ENCODE measurements around the gene CRYBG1.

The CRYBG1 gene

DNA sequence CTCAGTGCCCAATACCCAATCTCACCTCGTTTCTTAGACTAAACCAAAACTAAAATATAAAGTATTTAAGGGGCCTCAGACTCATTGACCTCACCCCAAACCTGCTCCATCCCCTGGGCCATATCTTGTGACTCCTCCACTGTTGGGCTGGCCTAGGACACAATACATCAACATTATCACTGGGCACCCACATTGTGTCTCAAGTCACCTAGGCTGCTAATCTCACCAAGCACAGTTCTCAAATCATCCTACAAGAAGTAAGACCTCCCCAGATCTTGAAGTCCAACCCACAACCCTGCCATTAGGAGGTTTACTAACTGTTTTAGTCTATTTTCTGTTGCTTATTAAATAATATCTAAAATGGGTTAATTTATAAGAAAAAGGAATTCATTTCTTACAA is 96.2 kb downstream of the CRYBG1 start:
- no peak for DNase-seq (ENCODE audit: low read depth in 2 of 3, low spot score in 2 of 3)

DNA sequence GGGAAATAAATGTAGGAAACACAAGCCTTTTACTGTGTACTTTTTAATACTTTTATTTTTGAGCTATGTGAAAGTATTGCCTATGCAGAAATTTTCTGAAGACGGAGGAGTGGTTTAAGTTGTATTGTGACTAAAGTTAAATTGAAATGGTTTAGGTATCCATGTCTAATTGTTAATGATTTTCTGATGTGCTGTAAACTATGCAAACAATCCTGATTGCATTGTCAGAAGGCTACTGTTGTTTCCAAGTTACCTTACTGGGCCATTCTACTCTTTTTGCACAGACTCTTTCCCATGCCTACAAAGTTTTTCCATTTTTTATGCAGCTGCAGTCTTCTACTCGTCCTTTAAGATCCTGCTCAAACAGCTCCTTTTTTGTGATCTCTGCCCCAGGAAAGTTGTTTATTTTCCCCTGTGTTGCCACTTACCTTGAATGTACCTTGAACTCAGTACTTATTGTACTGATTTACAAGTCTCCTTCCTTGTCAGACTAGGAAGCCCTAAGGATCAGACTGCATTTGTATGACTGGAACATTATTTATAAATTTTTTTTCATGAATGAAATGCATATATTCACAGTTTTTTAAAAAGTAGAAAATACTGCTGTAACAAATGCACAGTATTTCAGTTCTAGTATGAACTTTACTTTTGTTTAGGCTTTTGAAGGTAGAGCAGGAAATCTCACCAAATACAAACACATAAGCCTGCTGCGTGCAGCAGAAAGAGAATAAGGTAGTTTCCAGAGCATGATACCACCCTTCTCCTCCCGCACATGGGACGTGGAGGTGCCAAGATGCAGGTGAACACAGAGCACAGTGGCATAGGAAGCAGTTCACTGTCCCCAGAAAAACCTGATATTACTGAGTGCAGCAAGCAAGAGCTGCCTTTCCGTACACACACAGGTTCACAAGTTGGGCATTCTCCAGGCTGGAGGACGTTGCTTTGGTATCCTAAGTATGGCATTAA is 97.8 kb downstream of the CRYBG1 start:
- DNase-seq (ENCODE audit: low read depth in 2 of 3, low spot score in 2 of 3) = no peak

DNA sequence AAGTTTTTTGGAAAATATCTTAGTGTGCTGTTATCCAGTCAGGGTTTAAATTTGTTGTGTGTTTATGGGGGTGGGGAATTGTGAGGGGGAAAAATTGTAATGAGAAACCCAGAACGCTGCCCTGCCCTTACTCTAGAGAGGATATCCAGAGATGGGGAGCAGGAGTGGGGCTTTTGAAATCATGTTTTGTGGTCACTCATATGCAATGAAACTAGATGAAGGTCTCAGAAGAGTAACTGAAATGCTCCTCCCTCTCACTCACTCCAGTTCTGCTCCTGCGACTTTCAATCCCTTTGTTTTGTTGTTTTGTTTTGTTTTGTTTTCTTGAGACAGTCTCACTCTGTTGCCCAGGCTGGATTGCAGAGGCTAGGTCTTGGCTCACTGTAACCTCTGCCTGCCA is 100.0 kb downstream of the CRYBG1 start:
- no peak for DNase-seq (ENCODE audit: low read depth in 2 of 3, low spot score in 2 of 3)

DNA sequence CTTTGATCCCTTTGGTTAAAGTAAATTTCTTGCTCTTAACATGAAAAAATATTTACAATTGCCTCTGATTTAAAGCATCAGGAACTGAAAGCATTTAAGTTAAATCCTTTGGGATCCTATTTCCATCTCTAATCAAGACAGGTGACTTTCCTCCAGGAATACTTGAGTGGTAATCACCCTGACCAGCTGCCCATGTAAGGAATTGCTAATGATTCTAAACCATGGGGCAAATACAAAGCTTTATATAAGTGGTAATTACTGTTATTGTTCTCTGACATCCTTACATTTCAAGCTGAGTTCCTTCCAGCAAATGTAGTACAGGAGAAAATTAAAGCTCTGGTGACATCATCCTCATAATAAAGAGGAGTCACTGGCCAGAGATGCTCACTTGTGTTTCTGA is 100.6 kb downstream of the CRYBG1 start:
- no peak for DNase-seq (ENCODE audit: low read depth in 2 of 3, low spot score in 2 of 3)

DNA sequence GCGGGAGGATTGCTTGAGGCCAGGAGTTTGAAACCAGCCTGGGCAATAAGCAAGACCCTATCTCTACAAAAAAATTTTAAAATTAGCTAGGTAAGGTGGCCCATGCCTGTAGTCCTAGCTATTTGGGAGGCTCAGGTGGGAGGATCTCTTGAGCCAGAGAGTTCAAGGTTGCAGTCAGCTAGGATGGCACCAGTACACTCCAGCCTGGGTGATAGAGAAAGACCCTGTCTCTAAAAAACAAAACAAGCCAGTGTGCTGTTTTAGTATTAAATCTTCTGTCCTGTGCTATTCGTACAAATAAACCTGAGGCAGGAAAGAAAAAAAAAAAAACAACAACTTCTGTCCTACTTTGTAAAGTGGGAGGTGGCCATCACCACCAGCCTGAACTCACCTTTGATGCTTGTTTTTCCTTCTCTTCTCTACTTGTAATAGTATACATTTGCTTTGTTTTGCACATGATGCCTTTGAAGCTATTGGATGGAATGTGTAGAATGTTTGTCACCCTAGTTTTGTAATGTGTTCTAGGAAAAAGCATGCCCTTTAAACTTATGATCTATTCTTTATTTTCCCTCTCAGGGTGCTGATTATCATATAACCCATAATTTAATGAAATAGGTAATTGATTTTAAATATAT is 102.5 kb downstream of the CRYBG1 start:
- DNase-seq (ENCODE audit: low read depth in 2 of 3, low spot score in 2 of 3) = no peak

DNA sequence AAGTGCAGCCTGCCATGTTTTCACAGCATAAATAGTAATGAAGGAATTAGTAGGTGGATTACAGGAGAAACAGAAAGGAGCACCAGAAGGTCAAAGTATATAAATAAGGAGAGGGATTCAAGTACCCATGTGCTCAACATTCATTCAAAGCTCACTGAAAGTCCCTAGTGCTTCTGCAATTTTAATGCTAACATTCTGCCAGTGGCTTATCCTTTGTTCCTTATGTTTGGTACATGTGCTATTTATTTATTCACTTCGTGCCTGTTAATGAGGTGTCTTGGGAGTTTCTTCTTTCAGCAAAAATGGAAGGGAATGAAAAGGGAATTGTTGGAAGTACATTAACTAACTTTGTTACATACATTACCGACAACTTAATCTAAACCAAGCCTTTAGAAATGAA is 105.7 kb downstream of the CRYBG1 start:
- no peak for DNase-seq (ENCODE audit: low read depth in 2 of 3, low spot score in 2 of 3)

DNA sequence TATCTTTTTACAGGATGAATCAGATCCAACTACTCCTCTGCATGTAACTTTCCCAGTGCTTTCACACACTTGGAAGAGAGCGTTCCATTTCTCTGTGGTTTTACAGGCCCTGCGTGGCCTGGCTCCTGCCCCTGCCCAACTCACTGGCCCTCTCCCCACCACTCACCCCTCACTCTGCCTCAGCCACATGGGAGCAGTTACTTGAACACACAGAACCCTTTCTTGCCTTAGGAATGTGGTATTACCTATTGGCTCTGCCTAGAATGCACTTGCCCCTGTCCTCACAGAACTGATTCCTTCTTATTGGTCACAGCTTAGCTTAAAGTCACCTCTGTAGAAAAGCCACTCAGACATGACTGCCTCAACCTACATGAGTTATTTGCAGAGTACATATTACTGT is 108.4 kb downstream of the CRYBG1 start:
- no peak for DNase-seq (ENCODE audit: low read depth in 2 of 3, low spot score in 2 of 3)

DNA sequence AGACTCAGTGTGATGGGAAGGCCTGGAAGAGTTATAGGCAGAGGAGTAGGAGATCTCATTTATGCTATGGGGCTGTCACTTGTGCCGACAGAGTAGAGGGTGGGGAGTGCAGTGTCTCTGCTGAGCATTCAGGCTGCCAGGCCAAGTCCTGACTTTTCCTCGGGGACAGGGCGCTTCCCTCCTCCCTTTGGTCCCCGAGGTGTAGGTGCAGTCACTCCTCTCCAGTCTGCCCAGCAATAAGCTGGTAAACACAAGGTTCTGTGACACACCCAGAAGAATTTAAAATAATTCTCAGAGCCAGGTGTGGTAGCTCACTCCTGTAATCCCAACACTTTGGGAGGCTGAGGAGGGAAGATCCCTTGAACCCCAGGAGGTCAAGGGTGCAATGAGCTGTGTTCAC is 109.4 kb downstream of the CRYBG1 start:
- no peak for DNase-seq (ENCODE audit: low read depth in 2 of 3, low spot score in 2 of 3)

DNA sequence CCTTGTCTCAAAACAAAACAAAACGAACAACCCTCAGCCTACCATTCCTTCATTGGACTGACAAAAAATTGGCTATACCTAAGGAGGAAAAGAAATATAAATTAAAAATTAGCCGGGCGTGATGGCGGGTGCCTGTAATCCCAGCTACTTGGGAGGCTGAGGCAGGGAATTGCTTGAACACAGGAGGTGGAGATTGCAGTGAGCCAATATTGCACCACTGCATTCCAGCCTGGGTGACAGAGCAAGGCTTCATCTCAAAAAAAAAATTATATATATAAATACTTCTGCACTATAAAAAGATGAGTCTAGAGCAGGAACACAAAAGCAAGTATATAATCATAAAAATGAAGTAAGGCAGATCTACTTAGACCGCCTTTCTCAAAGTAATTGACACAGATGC is 109.8 kb downstream of the CRYBG1 start:
- no peak for DNase-seq (ENCODE audit: low read depth in 2 of 3, low spot score in 2 of 3)

DNA sequence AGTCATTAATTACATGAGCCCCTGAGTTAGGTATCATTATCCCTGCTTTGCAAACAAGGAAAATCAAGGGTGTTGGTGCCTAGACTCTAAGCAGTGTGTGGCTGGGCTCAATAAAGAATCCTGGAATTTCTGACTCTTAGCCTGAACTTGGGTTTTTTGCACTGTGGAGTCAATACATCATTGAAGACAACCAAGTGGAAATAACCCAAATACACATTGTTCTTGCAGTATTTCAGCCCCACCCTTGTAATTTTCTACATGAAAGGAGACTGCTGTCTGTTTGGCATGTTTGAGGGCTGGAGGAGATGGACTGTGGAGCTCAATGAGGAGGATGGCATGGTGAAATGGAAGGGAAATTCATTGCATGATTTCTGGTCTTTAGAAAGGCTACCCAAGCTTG is 110.3 kb downstream of the CRYBG1 start:
- DNase-seq (ENCODE audit: low read depth in 2 of 3, low spot score in 2 of 3) = no peak

DNA sequence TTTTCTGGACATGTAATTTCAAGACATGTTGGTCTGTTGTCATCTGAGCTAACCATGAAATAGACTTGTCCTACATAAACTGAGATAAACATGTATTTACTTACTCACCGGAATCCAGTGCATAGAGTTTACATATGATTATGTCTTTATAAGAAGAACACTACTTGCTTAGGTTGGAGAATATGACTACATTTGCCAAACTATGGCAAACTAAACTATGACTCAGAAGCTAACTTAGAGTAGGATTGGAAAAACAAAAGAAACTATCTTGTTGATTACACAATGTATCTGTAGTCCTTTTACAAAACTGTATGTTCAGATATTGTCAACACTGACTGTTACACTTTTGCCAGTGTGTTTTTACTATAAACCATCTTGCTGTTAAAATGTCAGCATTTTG is 113.3 kb downstream of the CRYBG1 start:
- no peak for DNase-seq (ENCODE audit: low read depth in 2 of 3, low spot score in 2 of 3)

DNA sequence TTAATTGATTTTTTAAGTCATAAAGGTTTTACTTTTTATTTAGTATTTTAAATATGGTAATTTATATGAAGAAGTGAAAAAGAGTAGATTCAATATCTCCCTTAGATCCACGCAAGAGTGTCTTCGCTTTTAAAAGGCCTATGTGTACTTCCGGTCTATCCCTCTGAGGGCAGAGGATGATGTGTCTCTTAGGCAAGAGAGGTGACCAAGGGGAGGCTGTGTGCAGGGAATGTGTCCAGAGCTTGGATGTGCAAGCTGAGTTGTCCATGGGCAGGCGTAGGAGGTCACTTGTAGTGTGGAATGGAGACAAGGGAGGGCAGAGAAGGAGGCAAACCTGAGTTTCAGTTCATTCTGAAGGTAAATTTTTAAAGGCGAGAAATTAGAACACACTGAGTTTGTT is 113.9 kb downstream of the CRYBG1 start:
- DNase-seq (ENCODE audit: low read depth in 2 of 3, low spot score in 2 of 3) = no peak

DNA sequence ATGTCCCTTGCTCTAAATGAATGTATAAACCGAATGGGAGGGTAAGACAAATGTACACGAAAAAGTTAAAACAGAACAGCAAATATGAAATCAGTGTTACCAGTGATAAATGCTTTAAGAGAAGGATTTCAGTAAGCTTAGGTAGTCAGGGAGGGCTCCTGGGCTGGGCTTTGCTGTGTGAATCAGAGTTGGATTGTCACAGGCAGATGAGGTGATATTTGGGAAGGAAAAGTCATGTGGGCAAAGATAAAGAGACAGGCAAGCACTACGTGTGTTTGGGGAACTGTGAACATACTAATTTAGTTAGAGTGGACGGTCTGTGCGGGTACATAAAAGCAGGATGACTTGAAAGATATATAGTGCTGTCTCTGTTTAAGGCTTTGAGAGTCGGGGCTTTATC is 114.8 kb downstream of the CRYBG1 start:
- no peak for DNase-seq (ENCODE audit: low read depth in 2 of 3, low spot score in 2 of 3)

DNA sequence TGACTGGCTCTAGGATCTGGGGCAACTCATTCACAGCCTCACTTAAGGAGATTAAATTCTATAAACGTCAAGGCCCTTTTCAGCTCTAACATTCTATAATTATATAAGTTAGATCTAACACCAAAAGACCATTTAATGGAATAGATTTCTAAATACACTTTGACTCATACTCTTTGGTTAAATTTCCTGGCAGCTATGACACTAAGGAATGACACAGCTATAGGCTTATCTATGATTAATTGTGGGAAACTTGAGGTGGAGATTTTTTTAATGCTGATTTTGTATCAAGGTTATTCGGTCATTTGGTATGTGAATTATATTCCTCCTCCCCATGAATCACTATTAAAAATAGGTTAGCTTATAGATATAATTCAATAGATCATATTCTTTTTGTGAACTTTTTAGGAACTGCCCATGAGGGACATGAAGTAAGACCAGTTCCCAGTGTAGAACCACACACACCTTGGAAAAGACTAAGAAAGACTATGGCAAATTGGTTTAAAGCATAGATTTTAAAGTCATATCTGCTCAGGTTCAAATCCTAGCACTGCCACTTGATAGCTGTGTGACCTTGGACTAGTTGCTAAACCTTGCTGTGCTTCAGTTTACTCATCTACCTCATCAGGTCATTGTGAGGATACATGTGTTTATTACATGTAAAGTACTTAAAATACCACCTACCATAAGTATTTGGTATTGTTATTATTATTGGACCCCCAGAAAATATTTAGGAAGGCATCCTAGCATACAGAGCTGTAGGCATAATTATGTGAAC is 116.0 kb downstream of the CRYBG1 start:
- no peak for DNase-seq (ENCODE audit: low read depth in 2 of 3, low spot score in 2 of 3)

DNA sequence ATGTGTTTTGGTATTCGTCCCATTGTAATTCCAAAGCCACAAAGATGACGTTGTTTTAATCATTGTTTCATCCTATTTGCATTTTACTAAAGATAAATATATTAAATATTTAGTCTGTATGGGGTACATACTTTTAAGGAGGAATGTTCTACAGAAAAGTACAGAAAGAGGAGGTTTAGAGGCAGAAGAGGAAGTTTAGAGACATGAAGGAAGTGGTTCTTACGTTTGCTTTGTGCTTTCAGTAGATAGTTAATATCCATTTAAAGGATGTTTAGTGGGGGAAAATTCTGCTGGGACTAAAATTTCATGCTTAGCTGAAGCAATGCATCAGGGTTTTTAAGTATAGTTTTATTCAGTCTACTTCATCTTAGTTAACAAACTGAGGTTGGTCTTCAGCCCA is 116.6 kb downstream of the CRYBG1 start:
- no peak for DNase-seq (ENCODE audit: low read depth in 2 of 3, low spot score in 2 of 3)

DNA sequence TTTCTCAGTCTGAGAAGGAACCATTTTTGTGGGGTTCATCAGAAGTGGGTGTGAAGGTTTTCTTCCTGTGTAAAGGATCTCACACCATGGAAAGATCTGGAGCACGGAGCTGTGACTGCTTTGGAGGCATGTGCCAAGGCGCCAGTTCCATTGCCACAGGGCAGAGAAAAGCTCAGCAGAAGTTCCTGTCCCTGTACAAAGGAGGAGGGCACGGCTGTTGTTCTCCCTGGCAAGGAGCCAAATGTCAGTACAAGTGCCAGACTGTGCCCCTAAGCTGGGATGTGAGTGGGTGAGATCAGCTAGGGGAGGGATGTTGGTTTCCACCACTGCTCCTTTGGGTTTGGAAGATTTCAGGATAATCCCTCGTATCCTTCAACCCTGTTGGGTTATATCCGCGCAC is 117.3 kb downstream of the CRYBG1 start:
- DNase-seq (ENCODE audit: low read depth in 2 of 3, low spot score in 2 of 3) = no peak

DNA sequence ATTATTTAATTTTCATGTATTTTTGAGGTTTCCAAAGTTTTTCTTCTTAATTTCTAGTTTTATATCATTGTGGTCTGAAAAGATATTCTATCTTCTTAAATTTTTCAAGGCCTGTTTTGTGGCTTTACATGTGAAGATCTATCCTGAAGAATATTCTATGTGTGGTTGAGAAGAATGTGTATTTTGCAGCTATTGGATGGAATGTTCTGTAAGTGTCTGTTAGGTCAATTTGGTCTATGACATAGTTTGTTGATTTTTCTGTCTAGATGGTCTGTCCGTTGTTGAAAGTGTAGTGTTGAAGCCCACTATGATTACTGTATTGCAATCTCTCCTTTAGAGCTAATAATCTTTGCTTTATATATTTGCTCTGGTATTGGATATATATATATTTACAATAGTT is 125.7 kb downstream of the CRYBG1 start:
- no peak for DNase-seq (ENCODE audit: low read depth in 2 of 3, low spot score in 2 of 3)

DNA sequence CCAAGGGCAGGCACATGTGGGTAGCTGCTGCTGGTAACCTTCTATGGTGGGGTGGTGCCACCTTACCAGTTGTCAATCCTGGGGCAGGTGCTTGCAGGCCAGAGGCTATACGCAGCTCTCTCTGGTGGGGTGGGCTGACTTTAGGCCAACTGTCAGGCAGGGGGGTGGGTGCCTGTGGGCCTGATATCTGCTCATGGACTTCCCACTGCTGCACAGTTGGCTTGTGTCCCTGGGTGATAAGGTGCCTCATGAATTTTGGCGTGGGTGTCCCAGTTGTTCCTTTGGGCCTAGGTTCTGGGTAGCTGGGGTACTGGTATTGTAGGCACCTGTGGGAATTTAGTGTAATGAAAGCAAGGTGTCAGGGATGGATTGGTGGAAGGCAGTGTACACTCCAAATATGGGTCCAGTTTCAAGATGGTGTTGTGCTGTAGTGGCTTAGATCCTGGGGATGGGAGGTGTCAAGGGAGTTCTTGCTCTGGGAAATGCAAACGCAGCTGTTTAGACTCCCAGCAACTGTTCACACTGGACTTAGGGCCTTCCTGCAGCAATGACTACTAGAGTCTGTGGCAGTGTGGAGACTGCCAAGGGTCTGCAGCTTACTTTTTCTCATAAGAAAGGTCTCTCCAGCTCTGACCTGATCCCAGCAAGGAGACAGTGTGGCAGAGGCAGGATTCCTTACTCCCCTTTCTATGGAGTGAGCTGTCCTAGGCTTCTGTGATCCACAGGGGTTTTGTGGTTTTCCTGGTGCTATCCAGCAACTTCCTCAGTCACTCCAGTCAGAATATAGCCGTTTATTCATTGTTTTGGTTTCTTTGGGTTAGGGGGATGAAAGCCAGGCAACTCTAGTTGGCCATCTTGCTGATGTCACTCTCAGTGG is 128.2 kb downstream of the CRYBG1 start:
- no peak for DNase-seq (ENCODE audit: low read depth in 2 of 3, low spot score in 2 of 3)

DNA sequence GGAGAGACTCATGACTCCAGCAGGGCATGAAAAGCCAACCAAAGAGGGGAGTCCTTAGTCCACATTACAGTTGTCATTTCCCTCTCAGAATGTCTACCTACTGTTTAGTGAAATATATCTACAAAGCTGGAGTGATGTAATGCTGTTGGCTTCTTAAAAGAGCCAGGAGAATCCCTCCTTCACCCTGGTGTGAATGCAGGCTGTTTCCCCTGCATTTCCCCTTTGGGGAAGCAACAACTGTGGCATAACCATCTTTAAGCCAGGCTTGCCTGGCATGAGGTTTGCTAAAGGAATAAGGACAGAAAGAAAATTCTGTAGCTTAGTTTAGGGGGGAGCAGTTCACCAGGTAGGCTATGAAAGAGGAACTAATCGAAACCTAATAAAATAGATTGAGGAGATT is 129.5 kb downstream of the CRYBG1 start:
- DNase-seq (ENCODE audit: low read depth in 2 of 3, low spot score in 2 of 3) = no peak

DNA sequence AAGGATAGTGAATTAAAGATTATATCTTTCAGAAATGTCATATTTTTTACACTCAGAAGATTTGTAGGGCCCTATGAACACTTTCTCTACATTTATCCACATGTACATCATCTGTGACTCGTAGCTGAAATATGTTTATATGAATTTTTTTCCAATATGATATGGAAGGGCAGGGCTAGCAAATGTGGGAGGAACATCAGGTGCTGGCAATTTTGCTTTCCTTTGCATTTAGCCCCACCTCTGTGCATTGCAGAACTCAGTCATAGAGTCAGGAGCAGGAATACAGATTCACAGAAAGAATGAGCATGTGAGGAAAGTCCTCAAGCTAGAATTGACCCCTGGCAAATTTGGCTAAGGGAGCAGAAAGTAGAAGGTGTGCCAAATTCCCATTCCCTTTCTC is 129.9 kb downstream of the CRYBG1 start:
- DNase-seq (ENCODE audit: low read depth in 2 of 3, low spot score in 2 of 3) = no peak

DNA sequence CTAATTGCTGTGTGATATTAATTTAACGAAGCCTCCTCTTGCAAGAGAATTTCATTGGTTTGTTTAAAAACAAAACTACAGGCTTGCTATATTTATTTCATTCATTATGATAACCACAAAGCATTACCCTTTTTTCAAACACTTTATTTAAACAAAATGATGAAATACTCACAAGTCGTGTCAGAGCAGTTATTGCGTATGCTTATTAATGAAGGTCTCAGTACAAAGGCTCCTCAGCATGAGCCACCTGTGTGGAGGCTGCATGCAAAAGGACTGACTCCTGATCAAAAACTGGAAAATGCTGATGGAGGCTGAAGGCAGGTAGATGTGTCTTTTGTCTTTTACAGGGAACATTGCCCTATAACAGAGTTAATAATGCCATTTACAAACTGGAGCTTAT is 130.5 kb downstream of the CRYBG1 start:
- DNase-seq (ENCODE audit: low read depth in 2 of 3, low spot score in 2 of 3) = no peak

All from activated CD8-positive, alpha-beta memory T cell treated with anti-CD3 and anti-CD28 coated beads for 48 hours (primary cell).